Activated effector memory CD4-positive, alpha-beta T cell treated with anti-CD3 and anti-CD28 coated beads, Interleukin-2, amount 50 U/mL, for 16 hours (primary cell): ENCODE data around the gene LLGL1.

Experiments
- DNase-seq: peaks from one replicate; pipeline ENCODE4 v3.0.0-alpha.2; 2020

The LLGL1 gene

DNA sequence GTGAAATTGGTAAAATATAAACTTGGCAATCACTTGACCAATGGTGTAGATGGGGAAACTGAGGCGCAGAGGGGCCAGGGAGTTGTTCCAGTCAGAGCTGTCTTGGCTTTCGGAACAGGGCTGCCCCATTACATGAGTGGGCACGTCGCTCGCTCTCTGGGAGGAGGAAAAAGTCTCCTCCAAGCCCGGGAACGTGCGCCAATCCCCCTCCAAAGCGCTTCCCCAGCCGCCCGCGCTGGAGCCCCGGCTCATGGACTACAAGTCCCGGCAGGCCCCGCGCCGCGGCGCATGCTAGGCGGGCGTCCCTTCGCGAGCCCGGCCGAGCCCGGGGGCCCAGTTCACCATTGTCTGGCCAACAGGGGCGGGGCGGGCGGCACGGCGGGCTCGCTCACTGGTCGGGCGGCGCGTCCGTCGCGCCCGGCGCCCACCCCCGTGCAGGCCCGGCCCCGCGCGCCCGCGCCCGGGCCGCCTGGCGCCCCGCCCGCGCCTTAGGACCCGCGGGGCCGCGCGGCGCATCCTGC lies at the start of gene LLGL1:
LLGL1 (plus strand) TSS at position 515 of the 521 bp plus-strand sequence. CDS start 48 bp downstream, outside the sequence.
- peak; percentile 98 for DNase-seq

DNA sequence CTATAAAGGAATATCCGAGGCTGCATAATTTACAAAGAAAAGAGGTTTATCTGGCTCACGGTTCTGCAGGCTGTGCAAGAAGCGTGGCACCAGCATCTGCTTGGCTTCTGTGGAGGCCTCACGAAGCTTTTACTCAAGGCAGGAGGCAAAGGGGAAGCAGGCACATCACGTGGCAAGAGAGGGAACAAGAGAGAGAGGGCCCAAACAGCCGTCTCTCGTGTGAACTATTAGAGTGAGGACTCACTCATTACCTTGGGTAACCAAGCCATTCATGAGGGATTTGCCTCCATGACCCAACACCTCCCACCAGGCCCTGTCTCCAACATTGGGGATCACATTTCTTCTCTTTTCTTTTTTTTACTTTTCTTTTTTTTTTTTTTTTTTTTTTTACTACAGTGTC lies 49.3 kb upstream of the LLGL1 start:
- DNase-seq = no peak

DNA sequence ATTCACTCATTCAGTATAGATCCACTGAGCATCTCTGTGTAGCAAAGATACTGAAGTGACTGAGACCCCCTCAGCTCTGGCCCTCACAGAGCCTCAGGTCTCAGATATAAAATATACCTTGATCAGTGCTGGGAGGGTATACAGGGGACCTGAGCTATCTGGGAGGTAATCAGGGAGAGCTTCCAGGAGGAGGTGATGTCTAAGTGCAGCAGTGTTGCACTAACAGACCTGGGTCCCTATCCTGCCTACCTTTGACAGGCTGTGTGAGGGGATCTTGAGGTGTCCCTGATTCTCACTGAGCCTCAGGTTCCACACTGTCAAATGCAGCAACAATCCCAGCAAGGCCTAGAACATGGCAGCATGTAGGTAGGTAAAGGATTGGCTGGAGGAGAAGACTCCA lies 48.3 kb upstream of the LLGL1 start:
- DNase-seq = no peak

DNA sequence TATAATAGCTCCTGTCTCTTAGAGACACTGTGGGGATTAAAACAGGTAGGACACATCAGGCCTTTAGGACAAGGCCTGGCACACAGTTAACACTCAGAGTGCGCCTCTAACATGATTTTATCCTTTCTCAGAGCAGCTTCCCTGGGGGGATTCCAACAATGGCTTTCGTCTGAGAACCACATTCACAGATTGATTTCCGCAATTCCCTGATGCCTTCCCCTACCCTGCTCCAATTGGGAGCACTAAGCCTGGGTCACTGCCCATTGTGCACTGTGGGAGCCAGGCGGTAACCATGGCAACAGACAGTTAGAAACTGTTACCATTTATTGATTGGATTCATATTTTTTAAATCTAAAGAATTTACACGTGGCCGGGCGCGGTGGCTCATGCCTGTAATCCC lies 47.7 kb upstream of the LLGL1 start:
- no peak for DNase-seq

DNA sequence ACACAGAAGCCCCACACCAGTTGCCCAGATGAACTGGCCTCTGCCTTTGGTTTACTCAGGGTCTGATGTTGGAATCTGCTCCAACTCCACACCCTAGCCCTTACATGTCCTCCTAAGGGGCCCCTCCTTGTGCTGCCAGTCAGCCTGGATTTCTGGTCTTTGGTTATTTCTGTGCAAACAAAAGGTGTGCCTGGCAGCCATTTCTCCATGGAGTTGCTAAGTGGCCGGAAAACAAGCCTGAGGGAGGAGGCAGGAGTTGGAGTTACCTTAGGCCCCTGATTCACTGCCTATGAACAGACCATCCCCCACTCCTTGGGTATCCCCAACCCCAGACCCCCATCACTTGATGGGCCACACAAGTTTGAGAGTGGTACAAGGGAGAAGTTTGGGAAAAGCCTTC lies 46.2 kb upstream of the LLGL1 start:
- no peak for DNase-seq

DNA sequence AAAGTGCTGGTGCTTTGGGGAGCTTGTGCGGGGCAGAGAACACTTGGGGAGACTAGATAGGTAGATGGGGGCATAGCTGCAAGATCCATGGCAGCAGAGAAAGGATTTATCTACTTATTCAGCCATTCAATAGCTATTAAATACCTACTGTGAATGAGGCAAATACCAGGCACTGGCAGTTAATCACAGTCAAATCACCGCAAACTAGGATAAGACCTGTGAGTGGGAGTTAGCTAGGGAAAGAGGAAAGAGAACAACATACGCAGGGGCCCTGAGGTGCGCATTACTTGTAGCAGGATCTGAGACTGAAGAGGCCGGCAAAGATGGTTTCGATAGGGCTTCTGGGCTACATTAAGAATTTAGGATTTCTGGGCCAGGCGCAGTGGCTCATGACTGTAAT lies 45.6 kb upstream of the LLGL1 start:
- no peak for DNase-seq

DNA sequence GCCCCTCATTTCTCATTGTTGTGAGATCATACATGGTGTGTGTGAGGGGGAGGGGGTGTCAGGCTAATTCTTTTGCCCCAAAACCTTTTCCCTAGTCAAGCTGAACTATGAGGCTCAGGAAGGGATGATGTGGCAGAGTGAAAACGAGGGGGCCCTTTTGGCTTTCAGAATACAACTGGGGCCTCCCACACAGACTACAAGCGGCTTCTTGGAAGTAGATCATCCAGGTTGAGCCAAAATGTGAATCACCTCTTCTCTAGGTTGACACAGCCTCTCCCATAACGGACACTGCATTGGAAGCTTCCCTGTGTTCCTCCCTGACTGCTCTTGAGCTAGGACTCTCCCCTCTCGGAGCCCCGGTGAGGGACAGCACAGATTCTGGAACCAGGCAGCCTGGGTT lies 44.1 kb upstream of the LLGL1 start:
- peak; percentile 72 for DNase-seq

DNA sequence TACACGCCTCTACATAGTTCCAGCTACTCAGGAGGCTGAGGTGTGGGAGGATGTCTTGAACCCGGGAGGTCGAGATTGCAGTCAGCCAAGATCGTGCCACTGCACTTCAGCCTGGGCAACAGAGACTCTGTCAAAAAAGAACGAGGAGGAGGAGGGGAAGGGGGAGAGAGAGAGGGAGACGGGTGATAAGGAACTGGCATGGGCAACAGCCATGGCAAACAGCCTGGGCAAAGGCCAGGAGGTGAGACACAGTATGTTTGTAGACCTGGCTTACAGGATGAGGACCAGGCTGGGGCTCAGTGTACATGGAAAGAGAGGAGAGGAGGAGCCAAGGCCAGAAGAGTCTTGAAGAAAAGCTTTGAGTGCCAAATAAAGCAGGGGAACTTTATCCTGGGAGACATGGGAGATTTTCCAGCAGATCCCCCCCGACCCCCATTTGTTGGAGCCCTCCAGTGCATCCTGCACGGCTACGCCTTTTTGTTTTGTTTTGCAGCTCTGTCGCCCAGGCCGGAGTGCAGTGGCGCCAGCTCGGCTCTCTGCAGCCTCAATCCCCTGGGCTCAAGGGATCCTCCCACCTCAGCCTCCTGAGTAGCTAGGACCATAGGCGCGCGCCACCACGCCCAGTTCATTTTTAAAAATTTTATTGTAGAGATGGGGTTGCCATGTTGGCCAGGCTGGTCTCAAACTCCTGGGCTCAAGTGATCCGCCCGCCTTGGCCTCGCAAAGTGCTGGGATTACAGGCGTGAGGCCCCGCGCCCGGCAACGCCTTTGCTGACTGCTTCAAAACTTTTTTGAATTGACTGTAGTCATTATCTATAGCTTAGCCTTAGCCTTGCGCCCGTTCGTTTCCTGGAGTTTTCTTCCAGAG lies 43.1 kb upstream of the LLGL1 start:
- DNase-seq = no peak

DNA sequence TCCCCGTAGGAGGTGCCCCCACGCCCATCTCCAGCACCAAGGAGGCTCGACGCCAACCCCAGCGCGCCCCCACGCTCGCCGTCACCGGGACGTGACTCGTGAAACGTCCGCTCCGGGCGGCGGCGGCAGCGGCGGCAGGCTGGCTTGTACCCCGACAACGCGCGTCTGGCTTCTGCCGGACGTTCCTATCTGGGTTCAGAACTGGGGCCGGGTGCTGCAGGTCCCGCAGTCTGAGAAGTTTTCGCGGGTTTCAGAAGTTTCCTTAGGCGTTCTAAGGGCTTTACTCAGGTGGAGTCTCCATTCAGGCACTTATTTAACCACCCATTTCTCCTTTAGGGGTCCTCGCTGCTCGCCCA lies 42.5 kb upstream of the LLGL1 start:
- peak; percentile 93 for DNase-seq

DNA sequence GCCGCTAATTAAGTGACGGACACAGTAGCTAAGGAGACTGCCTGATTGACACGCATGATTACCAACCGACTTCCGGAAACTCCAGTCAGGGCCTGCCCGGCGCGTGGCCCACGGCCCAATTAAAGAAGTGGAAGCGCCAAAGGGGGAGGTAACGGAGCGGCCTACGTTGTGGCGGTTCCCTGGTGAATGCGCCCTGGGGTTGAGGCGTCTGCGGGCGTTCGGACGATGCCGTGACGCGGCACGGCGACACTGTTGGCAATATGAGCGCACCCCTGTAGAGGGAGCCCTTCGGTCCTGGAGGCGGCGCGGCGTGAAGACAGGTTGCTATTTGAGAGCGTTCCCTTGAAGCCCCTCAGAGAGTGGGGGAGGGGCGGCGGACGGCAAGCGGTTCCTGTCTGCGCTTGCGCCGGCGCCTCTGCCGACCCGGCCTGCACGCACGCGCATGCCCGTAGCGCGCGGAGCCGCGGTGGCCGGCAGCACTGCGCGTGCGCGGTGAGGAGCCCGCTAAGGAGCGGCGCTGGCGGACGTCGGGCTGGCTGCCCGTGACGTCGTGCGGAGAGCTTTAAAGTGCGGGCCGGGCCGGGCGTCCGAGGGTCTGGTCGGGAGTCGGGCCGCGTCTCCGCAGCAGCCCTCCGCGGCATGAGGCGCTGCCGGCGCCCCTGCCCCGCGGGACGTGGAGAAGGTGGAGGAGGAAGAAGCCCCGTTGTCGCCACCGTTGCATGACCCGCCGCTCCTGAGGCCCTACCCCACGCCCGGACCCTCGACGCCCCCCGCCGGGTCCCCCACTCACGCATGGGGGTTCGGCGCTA lies 41.9 kb upstream of the LLGL1 start, which contains the start of gene ALKBH5:
ALKBH5 (plus strand) TSS at position 495 of the 809 bp plus-strand sequence. CDS start 416 bp downstream, outside the sequence.
- peak; percentile 98 for DNase-seq

DNA sequence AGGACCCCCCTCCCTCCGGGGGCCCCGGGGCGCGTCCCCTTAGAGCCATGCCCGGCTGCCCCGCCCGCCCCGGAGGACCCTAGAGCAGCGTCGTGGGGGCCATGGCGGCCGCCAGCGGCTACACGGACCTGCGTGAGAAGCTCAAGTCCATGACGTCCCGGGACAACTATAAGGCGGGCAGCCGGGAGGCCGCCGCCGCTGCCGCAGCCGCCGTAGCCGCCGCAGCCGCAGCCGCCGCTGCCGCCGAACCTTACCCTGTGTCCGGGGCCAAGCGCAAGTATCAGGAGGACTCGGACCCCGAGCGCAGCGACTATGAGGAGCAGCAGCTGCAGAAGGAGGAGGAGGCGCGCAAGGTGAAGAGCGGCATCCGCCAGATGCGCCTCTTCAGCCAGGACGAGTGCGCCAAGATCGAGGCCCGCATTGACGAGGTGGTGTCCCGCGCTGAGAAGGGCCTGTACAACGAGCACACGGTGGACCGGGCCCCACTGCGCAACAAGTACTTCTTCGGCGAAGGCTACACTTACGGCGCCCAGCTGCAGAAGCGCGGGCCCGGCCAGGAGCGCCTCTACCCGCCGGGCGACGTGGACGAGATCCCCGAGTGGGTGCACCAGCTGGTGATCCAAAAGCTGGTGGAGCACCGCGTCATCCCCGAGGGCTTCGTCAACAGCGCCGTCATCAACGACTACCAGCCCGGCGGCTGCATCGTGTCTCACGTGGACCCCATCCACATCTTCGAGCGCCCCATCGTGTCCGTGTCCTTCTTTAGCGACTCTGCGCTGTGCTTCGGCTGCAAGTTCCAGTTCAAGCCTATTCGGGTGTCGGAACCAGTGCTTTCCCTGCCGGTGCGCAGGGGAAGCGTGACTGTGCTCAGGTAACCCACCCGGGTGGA lies 41.0 kb upstream of the LLGL1 start:
- peak; percentile 92 for DNase-seq

DNA sequence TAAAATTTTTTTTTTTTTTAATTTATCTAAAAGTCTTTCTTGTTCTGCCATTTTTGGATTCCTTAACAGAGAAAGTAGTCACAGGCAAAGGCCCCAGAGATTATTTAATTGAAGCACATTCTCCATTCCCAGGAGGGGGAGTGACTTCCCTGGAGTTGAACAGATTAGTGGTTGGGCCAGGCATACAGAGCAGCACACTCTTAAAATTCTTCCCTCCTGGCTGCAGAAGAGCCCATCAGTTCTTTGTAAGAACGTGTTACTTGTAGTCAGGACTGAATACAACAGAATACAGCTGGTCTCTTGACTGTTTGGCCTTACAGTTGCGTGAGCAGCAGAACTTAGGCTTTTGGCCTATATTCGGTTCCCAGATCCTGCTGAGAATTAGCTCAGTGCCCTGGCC lies 40.0 kb upstream of the LLGL1 start:
- DNase-seq = no peak

DNA sequence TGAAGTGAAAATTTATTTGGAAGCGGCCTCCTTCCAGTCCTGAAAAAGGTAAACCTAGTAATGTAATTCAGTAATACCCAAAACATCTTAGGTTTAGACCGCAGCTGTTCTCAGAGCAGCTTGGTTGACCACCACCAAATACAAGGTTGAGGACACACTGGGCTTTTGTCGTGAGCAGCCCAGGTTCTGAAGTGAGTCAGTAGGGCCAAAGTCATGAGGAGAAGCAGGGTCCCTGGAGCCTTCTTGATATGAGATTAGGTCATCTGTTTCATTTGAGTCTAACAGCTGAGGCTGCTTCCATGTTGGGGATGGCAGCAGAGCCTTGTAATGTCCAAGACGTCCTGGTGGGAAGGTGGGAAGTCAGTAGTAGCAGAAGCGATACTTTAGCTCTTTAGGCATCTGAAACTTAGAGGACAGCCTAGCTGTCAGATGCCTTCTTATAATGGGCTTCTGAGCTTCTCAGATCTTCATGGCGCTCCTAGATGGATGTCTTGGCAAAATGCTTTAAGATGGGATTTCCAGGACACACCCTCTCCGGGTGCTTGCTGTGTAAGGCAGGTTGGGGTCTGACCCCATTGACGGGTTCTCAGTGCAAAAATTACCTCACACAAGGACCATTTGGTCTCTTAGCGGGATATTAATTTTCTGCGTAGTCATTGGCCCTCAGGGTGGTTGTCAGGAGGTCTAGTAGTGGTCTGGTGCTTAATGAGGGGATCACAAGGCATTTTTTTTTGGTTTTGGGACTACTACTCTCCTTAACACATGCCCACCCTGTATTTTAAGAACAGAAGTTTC lies 39.4 kb upstream of the LLGL1 start:
- no peak for DNase-seq

DNA sequence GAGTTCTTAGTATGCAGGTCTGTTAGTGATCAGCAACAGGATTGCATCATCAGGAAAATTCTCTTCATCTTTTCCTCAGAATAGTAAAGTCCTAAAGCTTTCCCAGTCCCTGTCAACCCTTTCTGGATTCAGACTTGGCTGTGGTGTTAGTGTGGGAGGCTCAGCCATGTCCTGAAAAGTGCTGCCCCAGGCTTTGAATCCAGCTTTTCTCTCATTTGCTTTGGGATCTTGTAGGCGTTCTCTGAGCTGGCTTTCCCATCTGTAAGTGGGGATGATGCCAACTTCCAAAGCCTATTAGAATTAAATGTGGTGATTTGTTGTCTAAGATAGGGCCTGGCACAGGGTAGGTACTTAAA lies 38.8 kb upstream of the LLGL1 start:
- no peak for DNase-seq

DNA sequence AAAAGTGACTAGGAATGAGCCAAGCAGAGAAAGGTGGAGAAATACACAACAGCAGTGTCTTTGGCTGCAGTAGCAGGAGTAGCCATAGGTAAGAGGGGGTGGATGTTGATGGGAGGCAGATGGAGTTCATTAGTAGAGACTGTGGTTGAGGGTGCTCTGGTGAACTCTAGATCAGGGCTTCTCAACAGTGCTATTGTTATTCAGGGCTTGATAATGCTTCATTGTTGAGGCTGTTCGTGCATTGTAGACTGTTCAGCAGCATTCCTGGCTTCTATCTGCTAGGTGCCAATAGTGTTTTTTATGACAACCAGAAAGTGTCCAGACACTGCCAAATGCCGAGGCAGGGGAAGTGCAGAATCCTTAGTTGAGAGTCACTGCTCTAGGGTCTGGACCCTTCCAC lies 38.2 kb upstream of the LLGL1 start:
- no peak for DNase-seq

DNA sequence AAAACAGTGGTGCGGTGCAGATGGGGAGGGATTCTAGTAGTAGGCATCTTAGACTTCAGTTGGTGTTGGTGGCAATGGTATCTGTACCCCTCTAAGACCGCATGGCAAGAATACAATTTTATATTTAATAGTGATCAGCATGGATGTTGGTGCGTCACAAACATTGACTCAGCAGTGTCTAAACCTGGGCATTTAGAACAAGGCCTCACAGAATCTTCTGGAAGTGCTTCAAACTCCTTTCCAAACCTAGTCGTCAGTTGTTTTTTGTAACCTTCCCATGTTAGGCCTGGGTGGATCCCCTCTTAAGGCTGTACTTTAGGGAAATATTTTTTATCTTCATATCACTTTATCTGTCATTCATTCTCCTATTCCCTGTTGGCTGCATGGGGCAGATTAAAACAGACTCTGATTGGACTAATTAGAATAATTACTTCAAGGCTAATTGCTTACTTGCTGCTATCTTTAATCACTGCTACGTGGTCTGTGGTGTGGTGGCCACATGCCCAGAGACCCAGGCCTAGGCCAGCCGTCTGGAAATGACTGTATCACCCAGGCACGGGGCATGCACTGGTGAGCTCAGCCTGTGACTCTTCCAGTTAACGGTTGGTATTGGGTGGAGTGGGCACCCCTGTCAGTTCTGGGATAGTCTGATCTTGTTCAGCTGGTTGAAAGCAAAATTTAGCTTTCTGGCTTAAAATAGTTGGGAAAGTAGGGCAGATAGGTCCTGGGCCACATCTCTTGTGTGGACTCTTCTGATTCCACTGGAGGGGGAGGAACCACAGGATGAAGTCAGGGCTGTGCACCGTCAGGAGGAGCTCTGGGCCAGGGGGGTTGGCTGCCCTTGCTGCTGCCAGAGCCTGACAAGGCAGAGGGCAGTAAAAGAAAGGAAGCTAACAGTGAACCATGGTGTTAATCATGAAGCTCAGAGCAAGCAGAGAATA lies 37.3 kb upstream of the LLGL1 start:
- DNase-seq = peak; percentile 64

DNA sequence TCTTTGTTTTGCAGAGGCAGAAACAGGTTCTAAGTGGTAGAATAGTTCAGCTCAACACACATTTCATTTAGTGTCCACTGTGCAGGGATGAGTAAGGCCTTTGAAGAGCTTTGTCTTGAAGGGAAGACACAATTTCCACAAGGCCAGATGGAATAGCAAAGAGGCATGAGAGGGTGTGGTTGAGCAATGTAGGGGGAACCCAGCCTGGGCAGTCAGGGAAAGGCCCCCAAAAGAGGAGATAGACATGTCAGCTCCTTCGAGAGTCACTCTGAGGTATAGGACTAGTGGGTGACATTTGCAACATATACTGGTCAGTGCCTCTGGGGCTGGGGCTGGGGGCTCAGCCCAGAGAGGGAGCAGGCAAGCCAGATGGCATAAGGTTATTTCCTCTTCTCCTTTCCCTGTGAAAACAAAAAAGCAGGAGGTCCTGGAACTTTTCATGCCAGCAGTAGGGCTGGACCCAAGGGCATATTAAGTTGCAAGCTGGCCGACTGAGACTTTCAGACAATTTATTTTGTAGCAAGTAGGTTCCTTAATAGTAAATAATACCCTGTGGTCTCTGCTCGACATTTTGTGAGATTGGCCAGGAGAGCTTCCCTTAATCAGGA lies 34.7 kb upstream of the LLGL1 start:
- DNase-seq = no peak

DNA sequence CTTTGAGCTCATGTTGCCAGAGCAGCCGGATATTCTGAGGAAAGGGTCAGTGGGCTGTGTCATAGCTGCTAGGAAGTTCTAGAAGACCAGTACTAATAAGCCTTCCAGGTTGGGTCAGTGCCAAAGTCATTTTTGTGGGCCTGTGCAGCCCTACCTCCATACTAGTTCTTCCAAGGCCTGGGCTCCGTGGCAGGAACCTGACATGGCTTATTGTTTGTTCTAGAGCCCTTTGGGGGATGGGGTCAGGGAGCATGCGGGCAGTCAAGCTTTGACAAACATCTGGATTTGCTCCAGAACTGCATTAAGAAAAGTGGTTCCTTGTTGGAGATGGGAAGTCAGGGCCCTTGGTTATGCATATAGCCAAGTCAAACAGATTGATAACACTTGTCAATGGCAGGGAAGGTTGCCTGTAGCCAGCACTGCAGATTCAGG lies 34.2 kb upstream of the LLGL1 start:
- no peak for DNase-seq

DNA sequence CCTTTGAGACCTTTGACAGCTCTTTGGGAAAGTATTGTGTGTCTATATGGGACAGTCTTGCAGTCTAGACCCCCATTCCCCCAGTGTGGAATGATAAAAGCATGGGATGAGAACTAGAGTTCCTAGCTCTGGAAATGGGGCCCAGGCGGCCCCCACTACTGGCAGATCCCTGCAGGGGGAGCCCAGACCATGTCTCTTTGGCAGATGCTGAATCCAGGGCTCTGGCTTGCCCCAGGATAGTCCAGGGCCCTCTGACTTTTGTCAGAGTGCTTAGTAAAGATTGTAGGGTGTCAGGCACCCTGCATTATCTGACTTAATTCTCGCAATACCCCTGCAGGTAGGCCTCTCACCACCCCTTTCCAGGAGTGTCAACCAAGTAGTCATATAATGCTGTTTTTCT lies 33.5 kb upstream of the LLGL1 start:
- no peak for DNase-seq

DNA sequence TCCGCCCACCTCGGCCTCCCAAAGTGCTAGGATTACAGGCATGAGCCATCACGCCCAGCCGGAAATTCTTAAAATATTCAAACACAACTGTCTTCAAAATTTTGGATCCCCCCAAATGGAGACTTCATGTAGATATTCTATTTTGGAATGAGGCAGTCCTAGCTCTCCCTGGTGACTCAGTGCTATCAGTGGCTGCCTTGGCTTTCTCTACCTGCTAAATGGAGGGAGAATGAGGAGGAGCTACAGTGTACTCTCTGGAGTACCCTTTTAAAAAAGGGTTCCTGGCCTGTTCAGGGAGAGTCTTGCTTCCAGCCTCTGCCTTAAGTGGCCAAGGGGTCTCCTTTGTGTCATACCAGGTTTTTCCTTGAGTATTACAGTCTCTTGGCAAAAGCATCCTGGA lies 31.0 kb upstream of the LLGL1 start:
- DNase-seq = no peak
